HG03039 (cell line): ENCODE data around the gene PPP2R2C.

ENCODE experiments used
- ATAC-seq: cut with Tn5 transposase; IDR thresholded peaks from one replicate; pipeline ENCODE4 v1.9.1; 2021; ENCODE audit warnings: mild to moderate bottlenecking, moderate library complexity; ENCODE audit not compliant: unreplicated experiment

The PPP2R2C gene

DNA sequence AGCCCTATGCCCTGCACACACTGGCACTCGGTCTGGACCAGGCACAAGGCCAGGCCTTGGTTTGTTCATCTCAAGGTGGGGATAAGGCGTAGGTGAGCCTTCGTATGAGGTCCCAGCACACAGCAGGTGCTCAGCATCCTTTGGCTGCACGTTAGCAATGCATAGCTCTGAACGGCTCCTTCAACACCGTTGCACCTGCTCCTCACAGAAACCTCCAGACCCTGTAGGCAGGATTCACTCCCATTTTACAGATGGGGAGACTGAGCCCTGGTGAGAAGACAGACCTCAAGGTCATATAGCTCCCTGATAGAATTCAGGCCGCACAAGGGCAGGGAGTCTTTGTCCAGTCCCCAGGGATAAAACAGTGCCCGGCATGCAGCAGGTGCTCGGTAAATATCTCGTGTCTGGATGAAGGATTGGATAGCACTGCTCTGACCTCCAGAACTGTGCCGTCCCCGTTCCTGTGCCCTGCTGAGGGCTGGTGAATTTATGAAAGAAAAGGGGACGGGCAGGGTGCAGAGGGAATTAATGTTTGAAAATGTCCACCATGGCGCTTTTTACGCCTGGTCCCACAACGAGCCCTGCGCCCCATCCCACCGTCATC lies 2.4 kb downstream of the PPP2R2C start:
- ATAC-seq = no peak

DNA sequence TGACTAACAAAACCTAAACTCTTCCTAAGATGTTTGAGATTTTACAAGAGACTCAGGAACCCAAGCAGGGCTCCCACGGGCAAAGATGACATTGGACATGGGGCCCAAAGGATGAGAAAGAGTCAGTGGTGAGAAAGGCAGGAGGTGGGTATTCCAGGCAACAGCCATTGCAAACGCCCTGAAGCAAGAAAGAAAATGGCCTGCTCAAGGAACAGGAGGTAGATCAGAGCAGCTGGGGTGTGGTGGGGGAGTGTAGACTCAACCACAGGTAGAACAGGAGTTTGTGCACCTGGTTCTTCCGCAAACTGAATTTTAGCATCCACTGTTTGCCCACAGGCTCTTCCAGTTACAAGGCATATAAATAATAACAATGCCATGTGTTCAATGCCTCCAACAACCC lies 3.3 kb downstream of the PPP2R2C start:
- no peak for ATAC-seq

DNA sequence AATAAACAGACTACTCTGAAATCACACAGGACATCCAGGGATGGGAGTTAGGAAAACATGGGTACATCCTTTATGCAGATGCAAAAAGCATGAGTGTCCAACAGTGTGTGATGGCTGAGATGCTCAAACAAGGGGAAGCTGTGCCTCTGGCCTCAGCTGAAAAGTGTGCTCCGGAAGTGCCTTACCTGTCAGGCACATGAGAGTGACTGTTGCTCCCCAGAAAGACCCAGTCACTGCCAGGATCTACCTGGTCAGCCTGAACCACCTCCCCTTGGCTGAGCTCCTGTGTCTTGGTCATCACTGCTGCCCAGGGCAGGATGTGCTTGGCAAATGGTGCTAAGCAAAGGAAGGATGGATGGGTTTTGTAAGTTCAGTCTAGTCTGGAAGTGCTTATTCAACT lies 4.0 kb downstream of the PPP2R2C start:
- ATAC-seq = no peak

DNA sequence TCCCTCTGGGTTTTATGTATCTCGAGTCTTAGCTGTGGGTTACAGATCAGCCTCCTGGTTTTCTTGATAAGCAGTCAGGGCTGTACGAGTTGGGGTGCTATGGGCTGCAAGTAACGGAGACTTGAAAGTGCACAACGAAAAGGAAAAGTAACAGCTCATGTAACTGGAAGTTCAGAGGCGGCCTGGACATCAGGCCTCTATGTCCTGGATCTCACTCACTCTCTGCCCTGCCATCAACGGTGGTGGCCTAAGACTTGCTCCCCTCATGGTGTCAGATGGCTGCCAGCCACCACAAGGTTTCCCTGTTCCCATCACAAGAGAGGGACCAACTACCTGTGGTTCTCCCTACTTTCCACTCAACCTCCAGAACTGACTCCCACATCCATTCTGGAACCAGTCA lies 4.8 kb downstream of the PPP2R2C start:
- ATAC-seq = no peak

DNA sequence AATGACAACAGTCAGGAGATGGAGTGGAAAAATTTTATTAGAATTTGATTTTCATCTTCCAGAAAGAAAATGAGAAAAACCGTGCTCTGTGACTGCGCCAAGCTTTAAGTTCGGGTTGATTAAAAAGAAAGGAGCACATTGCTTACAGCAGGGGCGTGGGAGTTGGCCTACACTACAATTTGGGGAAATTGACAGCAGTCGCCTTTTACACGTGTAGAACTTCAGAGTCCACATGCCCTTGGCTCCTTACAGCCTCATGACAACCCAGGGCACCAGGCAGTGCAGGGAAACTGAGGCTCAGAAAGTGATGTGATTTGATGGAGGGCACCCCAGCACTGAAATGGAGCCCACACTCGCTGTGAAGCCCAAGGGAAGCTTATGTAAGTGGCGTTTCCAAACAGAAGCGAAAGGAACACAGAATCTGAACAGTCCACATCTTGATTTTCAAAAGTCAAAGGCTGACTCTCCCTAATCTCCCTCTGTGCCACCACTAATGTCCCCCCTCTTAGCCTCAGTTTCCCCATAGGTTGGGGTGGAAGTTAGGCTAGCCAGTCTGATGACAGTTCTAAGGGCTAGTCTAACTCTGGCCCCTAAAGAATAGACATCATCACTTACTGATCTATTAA lies 5.5 kb downstream of the PPP2R2C start:
- ATAC-seq = no peak

DNA sequence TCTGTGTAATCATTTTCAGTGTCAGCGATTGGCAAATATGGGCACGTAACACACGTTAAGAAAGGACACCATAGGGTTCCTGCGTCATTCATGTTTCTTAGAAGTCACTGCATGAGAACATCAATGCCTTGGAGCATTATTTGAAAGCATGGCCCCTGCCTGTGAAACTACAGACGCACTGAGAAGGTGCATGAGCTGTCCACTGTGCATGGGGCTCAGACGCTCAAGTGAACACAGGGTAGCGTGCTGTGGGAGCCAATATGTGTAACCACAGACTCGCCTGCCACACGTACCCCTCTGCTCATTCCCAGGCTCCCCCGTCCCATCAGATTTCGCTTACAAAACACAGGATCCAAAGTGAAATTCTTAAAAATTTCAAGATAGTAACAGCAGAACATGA lies 6.5 kb downstream of the PPP2R2C start:
- ATAC-seq = no peak

DNA sequence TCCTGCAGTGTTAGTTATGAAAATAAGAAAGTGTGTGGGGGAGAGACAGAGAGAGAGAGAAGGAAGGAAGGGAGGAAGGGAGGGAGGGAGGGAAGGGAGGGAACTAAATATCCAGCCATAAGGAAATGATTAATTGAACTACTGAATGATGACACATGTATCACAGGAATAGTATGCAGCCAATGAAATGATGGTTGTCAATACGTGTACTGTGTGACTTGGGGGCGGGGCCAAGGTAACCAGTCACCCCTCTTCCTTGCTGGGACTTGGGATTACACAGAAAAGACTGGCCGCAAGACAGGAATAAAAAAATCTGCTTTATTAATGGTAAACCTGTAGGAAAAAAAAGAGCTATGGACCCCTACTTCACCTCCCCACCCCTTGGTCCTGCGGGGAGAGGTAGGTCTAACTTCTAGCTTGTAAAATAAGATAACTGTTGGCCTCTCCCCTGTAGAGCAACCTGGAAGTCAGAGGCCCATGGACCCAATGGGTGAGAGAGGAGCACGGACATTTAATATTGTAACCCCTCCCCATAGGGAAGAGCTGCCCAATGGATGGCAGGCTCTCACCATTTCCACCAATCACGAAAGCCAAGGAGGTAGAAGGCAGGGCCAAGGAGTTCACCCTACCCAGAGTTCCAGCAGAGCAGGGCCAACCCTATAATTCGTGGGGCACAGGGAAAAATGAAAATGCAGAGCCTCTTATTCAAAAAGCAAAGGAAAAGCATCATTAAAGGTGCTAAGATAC lies 7.4 kb downstream of the PPP2R2C start:
- ATAC-seq = no peak

DNA sequence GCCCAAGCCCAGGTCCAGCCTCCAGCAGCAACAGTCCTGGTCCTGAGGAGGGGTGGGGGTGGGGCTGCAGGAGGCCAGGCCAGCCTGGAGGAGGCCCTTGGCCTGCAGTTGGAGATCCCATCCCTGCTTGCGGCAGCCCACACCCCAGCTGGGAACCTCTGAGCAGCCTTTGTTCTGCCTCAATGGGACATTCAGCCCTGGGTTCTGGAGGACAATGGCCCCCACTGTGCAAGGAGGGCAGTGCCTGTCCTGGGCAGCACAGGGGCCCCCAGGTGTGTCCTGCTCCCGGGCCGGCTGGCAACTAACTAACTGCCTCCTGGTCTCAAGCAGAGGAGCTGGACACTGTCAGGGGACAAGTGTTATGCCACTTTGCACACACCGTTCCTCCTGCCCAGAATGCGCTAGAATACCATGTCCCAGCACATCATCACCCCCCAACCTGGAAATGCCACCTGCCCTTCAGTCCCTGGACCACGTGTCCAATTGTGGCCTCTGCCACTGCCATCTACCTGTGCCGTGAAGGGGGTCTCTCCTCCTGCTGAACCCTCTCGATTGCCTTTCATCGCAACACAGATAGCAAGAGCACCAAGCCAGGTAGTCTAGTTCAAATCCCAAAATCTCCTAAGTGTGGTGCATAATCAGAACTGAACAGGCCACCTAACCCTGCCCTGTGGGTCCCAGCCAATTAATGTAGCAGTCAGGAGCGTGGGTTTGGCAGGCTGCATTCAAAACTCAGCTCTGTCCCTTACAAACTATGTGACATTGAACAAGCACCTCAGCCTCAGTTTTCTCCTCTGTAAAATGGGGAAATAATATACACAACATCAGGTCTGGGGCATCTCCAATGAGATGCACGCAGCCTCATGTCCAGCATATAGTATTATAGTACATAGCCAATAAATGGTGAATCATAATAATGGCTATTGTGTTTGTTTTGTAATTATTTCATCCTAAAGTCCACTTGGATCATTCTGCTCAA lies 8.8 kb downstream of the PPP2R2C start:
- no peak for ATAC-seq

DNA sequence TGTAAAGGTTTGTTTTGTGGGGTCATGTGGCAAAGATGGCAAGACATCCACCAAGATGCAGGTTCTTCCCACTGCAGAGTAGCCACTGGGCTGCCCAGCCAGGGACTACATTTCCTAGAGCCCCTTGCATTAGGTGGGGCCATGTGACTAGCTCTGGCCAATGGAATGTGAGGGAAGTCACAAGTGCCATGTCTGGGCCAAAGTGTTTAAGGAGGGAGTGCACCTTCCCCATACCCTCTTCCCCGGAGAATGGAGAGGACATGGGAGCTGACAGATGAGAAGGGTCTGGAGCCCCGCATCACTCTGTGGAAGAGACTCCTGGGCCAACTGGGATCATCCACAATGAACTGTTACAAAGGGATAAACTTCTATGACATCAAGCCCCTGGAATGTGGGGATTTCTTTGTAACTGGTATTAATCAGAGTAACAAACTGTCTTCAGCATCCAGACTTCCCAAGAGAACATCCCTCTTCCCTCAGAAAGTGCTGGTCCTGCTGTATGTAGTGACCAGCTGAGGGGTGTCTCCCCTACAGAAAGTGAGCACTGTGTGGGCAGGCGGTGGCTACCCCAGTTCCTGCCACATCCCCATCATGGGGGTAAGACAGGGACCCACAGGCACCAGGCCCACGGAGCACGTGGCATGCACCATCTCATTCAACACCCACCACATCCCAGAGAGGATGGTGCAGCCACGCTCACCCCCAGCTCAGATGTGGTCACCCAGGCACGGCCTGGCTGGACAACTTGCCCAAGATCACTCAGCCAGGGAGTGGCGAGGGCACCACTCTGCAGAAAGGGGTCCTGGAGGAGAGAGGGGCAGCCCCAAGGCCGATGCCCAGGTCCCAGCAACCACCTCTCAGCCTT lies 10.9 kb downstream of the PPP2R2C start:
- no peak for ATAC-seq

DNA sequence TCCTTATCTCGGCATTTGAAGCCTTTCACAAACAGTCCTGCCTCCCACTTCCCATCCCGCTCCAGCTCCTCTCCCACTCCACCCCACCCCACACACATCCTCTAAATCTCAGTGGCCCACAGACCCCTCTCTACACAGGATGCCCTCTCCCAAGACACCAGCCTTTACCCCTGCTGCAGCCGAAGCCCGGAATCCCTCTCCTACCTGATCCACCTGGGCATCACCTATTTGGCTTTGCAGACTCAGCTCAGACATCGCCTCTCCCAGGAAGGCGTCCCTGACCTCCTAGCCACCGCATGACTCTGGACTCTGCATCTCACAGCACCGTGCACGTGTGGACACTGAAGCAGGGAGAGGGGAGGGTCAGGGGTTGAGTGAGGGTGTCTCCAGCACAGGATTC lies 11.5 kb downstream of the PPP2R2C start:
- no peak for ATAC-seq

DNA sequence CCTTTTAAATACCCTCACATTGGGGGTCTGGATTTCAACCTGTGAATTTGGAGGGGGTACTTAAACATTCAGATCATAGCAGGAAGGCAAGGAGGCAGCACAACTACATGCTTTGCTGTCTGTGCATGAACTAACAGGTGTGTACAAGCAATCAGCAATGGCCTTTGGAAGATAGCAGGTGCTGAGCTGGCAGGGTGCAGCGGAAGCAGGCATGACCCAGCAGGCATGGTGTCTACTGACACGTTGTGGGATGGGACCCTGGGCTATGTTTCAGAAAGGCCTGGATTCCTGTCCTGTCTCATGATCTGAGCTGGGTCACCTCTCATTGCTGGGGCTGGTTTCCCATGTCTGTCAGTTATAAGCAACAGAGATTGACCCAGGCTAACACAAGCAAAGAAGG lies 13.9 kb downstream of the PPP2R2C start:
- ATAC-seq = no peak

DNA sequence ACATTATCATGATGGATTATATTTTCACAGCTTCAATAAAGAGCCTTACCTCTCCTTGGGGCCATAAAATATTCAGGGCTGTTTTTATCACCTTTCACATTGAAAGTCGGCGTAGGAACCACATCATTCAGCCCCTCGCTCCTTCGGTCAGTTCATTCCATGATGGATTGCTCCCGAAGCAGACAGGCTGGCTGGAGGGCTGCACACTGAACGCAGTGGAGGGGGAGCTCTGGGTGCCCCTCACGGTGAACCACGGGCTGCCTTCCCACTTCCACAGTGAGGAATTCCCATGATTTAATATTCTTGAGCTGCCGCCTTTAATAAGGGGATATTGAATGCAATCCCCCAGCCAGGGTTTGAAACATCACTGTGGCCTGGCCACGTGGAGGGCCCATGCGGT lies 16.0 kb downstream of the PPP2R2C start:
- ATAC-seq = no peak

DNA sequence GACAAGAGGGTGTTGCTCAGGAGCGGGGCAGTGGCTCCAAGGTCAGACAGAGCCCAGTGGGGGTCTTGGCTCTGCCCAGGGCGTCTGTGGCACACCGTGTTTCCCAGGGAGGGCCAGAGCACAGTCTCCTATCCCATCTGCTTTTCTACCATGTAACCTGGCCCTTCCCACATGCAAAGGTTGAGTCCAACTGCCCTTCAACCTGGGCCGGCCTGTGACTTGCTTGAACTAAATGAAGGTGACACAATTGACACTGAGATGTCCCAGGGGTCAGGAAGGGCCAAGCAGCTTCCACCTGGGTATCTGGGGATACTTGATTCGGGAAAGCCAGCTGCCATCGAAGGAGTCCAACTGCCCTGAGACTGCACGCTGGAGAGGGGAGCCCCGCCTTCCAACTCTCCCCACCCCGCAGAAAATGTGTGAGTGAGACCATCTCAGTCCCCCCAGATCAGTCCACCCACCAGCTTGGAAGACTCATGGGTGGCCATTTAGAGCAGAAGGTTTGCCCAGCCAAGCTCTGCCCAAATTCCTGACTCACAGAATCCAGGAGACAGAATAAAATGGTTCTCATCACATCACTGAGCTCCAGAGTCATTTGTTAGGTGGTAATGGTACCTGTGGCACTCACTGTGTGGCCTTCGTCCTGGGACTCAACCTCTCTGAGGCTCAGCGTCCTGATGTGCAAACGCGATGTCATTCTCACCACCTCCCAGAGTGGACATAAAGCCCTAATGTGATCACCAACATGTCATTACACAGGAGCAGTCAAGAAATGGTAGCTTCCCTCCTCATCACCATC lies 18.1 kb downstream of the PPP2R2C start:
- ATAC-seq = no peak

DNA sequence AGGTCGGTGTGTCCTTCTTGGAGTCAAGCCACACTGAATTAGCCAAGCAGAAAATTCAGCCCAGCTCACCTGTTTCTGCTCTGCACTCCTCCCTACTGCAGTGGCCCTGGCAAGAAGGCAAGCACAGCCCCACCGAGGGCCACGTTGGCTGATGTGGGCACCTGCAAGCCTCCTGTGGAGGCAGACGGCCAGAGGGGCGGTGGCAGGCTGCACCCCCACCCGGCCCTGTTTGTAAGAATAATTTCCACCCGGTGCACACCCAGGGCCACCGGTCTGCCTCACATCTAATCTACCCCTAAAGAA lies 18.8 kb downstream of the PPP2R2C start:
- no peak for ATAC-seq

DNA sequence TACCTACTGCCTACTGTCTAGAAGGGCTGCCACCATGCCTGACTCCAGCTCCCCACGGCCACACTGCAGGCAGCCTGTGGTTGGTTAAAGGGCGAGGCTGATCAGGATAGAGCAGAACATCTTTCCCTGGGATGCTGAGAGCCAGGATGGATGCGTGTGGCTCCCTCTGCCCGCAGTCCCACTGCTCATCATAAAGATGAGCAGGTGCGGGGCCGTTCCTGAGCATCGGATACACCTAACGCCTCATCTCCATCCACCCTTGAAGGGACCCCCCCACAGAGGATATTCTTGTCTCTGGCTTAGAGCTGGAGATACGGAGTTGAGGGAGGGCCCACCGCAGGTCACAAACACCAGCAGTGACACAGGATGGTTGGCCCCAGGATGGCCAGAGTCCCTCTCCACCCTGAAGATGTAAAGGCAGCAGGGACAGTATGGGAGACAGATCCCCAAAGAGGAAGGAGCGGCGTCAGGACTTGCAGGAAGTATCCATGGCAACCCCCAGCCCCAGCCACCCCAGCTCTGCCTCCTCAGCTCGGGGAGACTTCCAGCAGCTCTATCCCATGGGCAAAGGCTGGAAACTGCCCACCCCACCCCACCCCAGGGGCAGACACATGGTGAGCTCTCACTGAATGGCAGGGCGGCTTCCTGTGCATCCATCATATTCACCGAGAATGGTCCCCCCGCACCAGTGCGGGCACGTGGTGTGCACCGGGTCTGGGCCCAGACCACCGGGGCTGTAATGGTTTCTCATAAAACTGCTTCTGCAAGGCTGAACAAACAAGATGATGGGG lies 19.3 kb downstream of the PPP2R2C start:
- ATAC-seq = no peak

DNA sequence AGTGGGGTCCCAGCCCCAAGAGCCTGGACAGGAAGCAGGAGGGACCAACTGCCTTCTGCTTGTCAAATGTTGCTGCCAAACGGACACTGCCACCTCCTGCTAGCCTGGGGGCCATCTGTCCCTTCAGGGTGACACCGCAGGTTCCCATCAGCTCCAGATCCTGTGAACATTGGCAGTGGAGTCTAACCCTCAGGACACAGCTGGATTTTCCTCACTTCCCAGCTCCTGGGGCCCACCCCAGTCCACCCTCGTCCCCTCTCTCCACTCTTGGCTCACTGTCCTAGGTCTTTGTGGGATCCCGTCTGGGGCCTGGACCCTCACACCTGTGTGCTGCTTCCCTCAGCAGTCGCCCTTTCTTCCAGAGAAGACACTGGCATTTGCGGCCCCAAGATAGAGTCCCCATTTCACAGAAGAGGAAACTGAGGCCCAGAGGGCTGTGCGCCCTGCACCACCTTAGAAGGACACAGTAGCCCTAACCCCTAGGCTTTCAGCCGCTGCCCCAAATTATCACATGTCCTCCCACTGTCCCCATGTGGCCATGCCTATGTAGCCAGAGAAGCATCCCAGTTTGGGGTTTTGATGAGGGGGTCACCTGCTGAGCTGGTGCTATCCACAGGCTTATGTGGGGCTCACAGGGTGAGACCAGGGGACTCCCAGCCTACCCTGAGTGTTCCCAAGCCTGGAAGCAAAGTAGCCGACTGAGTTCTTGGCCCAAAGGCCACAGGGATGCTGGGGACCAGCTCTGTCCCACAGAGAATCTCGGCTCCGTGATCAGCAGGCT lies 20.1 kb downstream of the PPP2R2C start:
- ATAC-seq = no peak

DNA sequence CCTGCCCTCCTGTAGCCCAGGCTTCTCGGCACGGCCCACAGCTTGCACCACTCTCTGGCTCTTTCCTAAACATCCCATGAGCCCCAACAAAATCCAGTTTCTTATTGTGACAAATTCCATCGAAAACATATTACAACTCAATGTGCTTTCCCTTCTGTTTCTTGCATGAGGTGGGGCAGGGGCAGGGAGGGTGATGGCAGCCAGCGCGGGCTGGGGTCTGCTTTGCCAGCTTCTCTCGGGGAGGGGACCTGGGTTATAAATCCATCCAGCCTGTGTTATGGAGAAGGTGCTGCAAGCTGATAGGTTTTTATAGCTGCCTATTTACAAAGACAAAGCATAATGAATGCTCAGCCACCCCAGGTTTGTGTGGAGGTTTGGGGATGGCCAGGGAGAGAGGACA lies 21.1 kb downstream of the PPP2R2C start:
- no peak for ATAC-seq

DNA sequence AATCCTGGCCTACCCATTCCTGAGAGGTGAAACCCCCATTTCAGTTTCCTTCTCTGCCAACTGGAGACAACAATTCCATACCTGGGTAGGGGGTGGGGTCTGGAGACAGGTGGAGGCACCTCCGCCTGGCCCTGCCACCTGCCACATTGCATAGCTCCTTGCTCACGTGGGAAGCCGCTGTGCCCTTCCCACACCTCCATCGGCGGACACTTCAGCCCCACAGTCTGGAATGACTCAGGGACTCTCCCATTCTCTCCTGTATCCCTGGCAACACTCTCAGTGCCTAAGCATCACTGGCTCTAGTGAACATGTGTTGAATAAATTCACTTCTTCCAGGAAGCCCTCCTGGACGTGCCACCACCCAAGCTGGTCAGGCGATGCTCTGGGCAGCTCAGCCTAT lies 21.7 kb downstream of the PPP2R2C start:
- ATAC-seq = no peak
